ENCODE data around the gene SUPT6H.
"Not testable (repeated sequence)": the region's sequence is repeated elsewhere in the genome, so short reads cannot be mapped to it uniquely, and the experiment has no call there.

DNA sequence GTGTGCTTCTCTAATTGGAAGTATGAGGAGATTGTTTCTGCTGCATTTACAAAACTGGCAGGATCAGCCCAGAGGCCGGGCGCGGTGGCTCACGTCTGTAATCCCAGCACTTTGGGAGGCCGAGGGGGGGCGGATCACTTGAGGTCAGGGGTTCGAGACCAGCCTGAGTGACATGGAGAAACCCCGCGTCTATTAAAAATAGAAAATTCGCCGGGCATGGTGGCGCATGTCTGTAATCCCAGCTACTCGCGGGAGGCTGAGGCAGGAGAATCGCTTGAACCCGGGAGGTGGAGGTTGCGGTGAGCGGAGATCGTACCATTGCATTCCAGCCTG, 59.0 kb downstream of the SUPT6H start:
- TF ChIP-seq, protein P1, sequence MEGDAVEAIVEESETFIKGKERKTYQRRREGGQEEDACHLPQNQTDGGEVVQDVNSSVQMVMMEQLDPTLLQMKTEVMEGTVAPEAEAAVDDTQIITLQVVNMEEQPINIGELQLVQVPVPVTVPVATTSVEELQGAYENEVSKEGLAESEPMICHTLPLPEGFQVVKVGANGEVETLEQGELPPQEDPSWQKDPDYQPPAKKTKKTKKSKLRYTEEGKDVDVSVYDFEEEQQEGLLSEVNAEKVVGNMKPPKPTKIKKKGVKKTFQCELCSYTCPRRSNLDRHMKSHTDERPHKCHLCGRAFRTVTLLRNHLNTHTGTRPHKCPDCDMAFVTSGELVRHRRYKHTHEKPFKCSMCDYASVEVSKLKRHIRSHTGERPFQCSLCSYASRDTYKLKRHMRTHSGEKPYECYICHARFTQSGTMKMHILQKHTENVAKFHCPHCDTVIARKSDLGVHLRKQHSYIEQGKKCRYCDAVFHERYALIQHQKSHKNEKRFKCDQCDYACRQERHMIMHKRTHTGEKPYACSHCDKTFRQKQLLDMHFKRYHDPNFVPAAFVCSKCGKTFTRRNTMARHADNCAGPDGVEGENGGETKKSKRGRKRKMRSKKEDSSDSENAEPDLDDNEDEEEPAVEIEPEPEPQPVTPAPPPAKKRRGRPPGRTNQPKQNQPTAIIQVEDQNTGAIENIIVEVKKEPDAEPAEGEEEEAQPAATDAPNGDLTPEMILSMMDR (IDR thresholded peaks at IDR 0.05): not testable (repeated sequence)
- TF ChIP-seq EZH2phosphoT487 (IDR thresholded peaks at IDR 0.05; ENCODE audit: borderline replicate concordance, low read depth); RFX5 (IDR thresholded peaks at IDR 0.05; ENCODE audit: low read length): not testable (repeated sequence)
- TF ChIP-seq, protein P2, sequence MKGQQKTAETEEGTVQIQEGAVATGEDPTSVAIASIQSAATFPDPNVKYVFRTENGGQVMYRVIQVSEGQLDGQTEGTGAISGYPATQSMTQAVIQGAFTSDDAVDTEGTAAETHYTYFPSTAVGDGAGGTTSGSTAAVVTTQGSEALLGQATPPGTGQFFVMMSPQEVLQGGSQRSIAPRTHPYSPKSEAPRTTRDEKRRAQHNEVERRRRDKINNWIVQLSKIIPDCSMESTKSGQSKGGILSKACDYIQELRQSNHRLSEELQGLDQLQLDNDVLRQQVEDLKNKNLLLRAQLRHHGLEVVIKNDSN (IDR thresholded peaks at IDR 0.05; ENCODE audit: borderline replicate concordance, low read depth): not testable (repeated sequence)
